HG02870 (cell line): ENCODE results near the gene TXNDC17.
"Not testable (repeated sequence)": the region's sequence is repeated elsewhere in the genome, so short reads cannot be mapped to it uniquely, and the experiment has no call there.

ENCODE experiments used
- ATAC-seq: cut with Tn5 transposase; IDR thresholded peaks from one replicate; pipeline ENCODE4 v1.9.1; 2021; ENCODE audit warnings: mild to moderate bottlenecking, moderate library complexity; ENCODE audit not compliant: unreplicated experiment

The TXNDC17 gene

GRCh38 chr17:6660101-6660500 lies 19.2 kb downstream of the TXNDC17 start:
- ATAC-seq, result no peak

- ATAC-seq, result peak; percentile 71
Measured at GRCh38 chr17:6660805-6661463, 20.1 kb downstream of the TXNDC17 start.

GRCh38 chr17:6661464-6661848 lies 20.6 kb downstream of the TXNDC17 start:
- no peak for ATAC-seq

- not testable (repeated sequence) for ATAC-seq
Measured at GRCh38 chr17:6663200-6663599, 22.3 kb downstream of the TXNDC17 start.

- ATAC-seq, result no peak
Measured at GRCh38 chr17:6666077-6666521, 25.2 kb downstream of the TXNDC17 start.

GRCh38 chr17:6666557-6666956 lies 25.7 kb downstream of the TXNDC17 start:
- no peak for ATAC-seq

GRCh38 chr17:6667516-6667915 lies 26.7 kb downstream of the TXNDC17 start:
- no peak for ATAC-seq

- ATAC-seq, result no peak
Measured at GRCh38 chr17:6668219-6668618, 27.4 kb downstream of the TXNDC17 start.

- ATAC-seq, result no peak
Measured at GRCh38 chr17:6668727-6669425, 28.0 kb downstream of the TXNDC17 start.

- ATAC-seq, result no peak
Measured at GRCh38 chr17:6669479-6670212, 28.8 kb downstream of the TXNDC17 start.

GRCh38 chr17:6670571-6670970 lies 29.7 kb downstream of the TXNDC17 start:
- ATAC-seq, result no peak

- no peak for ATAC-seq
Measured at GRCh38 chr17:6670999-6671398, 30.1 kb downstream of the TXNDC17 start.

- ATAC-seq, result no peak
Measured at GRCh38 chr17:6671431-6671830, 30.6 kb downstream of the TXNDC17 start.

GRCh38 chr17:6674586-6674985 lies 33.7 kb downstream of the TXNDC17 start:
- no peak for ATAC-seq

GRCh38 chr17:6675201-6675825 lies 34.5 kb downstream of the TXNDC17 start:
- no peak for ATAC-seq

GRCh38 chr17:6676802-6677157 lies 35.9 kb downstream of the TXNDC17 start:
- no peak for ATAC-seq

- no peak for ATAC-seq
Measured at GRCh38 chr17:6677158-6677831, 36.4 kb downstream of the TXNDC17 start.

- ATAC-seq, result no peak
Measured at GRCh38 chr17:6677946-6678345, 37.1 kb downstream of the TXNDC17 start.

GRCh38 chr17:6679241-6679640 lies 38.4 kb downstream of the TXNDC17 start:
- no peak for ATAC-seq

GRCh38 chr17:6681176-6681575 lies 40.3 kb downstream of the TXNDC17 start:
- no peak for ATAC-seq

- no peak for ATAC-seq
Measured at GRCh38 chr17:6681671-6682070, 40.8 kb downstream of the TXNDC17 start.
